Ovary (tissue), 9 donors: ENCODE results near the gene CBX4. TPM values are rescaled to one million over a fixed set of nuclear protein-coding genes. Genes with fewer than 3 reads are reported as not detected.

Experiments
- DNase-seq, 5 donors: peaks; one replicate each; pipeline ENCODE4 v3.0.0-alpha.2; 2019 to 2020
- H3K27ac ChIP-seq, 2 donors: fragments of 200-600 bp; one replicate each; pipeline versions ENCODE4 v1.5.1 to v1.8.0; 2019 to 2022
- H3K27me3 ChIP-seq: fragments of 200-600 bp; one replicate; pipeline ENCODE4 v1.8.0; 2022
- H3K36me3 ChIP-seq: fragments of 200-600 bp; sonication (generic); one replicate; pipeline ENCODE4 v1.5.1; 2019
- H3K4me1 ChIP-seq: one replicate; pipeline ENCODE4 v1.8.1; 2013; ENCODE audit warnings: mild to moderate bottlenecking, moderate library complexity; ENCODE audit not compliant: insufficient read depth
- H3K4me3 ChIP-seq: fragments of 200-600 bp; sonication (generic); one replicate; pipeline ENCODE4 v1.5.1; 2017
- H3K9me3 ChIP-seq, 2 donors: fragments of 200-600 bp in 1 of 2; sonication (generic) in 1 of 2; one replicate each; pipeline versions ENCODE4 v1.5.1 to v1.8.1; 2013 to 2019; ENCODE audit warnings: mild to moderate bottlenecking in 1 of 2, moderate library complexity in 1 of 2
- EP300 ChIP-seq: sonication (generic); formaldehyde crosslinking; IDR thresholded peaks from one replicate; pipeline ENCODE4 v1.6.1; 2017; ENCODE audit warnings: antibody characterized with exemption
- POLR2A ChIP-seq: fragments of 450-650 bp; IDR thresholded peaks from one replicate; pipeline ENCODE4 v1.6.1; 2017; ENCODE audit warnings: antibody characterized with exemption, mild to moderate bottlenecking, moderate library complexity
- WGBS, 3 donors: extraction: QIAGEN DNeasy Blood & Tissue Kit in 1 of 3; methylation state at CpG; one replicate each; pipeline versions ENCODE4 v1.1.5 to v1.1.7; 2013 to 2017; 5-methylcytosine and 5-hydroxymethylcytosine counted together
- intact Hi-C, 4 donors: fragments of 100-400 bp; cut with DNase I; formaldehyde crosslinking; loops; one replicate each; pipeline versions ENCODE4 v1.11.0 to v1.15.1; 2022 to 2023
- polyA plus RNA-seq, 2 donors: library from polyadenylated mRNA; stranded (reverse); fragments of 200-250 nt in 1 of 2; fragments of 350-450 nt in 1 of 2; fragmentation: Illumina TruSeq in 1 of 2; extraction: RNeasy Lipid Tissue Mini Kit (QIAGEN cat#74804) in 1 of 2; gene quantifications; one replicate each; pipeline ENCODE4 v1.2.3, GENCODE V29; 2013 to 2014
- total RNA-seq, 7 donors: library from RNA; depleted of rRNA in 2 of 7; stranded (reverse); fragments of >200 nt in 2 of 7; fragmentation: NEBNext Ultra II Directional in 3 of 7; extraction: Animal tissue kit (Norgen Biotek cat#: 25700) in 3 of 7; gene quantifications; one replicate each; pipeline versions ENCODE4 v1.1.0 to v1.2.4, GENCODE V29; 2016 to 2023
- TF ChIP-seq, protein P1 (sequence below), 3 donors: fragments of 450-650 bp in 2 of 3; fragments of 200-600 bp in 1 of 3; IDR thresholded peaks; one replicate each; pipeline versions ENCODE4 v1.5.1 to v1.8.0; 2016 to 2022; ENCODE audit warnings: antibody characterized with exemption in 3 of 3, mild to moderate bottlenecking in 1 of 3
- donor health status: DM: no; HTN: no; CAD: no; lungs with moderate emphysema.
- donor health status: DM: no; HTN: no; CAD: no.
- donor health status: Bipolar disorder and iron deficiency.
- donor health status: DM: yes; HTN: yes; CAD: no.
- donor health status: DM: no; HTN: no; CAD: no.
- donor health status: DM: yes; HTN: yes; CAD: no.

CBX4 gene
- total and polyA plus RNA-seq, 9 donors: 5.5 to 27.9 (median 16.0) TPM

- H3K4me3 ChIP-seq: no peak overlapping the region
- no peaks in the 10 kb centered on the region for H3K36me3 ChIP-seq
- peaks cover 38% of the 10 kb centered on the region for H3K27me3 ChIP-seq
- no peaks in the 10 kb centered on the region for H3K9me3 ChIP-seq
- no peak overlapping the region for H3K27ac ChIP-seq
- intact Hi-C loops: no loop called here
- TF ChIP-seq EP300 (no peak), POLR2A (no peak)
- TF ChIP-seq, protein P1, sequence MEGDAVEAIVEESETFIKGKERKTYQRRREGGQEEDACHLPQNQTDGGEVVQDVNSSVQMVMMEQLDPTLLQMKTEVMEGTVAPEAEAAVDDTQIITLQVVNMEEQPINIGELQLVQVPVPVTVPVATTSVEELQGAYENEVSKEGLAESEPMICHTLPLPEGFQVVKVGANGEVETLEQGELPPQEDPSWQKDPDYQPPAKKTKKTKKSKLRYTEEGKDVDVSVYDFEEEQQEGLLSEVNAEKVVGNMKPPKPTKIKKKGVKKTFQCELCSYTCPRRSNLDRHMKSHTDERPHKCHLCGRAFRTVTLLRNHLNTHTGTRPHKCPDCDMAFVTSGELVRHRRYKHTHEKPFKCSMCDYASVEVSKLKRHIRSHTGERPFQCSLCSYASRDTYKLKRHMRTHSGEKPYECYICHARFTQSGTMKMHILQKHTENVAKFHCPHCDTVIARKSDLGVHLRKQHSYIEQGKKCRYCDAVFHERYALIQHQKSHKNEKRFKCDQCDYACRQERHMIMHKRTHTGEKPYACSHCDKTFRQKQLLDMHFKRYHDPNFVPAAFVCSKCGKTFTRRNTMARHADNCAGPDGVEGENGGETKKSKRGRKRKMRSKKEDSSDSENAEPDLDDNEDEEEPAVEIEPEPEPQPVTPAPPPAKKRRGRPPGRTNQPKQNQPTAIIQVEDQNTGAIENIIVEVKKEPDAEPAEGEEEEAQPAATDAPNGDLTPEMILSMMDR (IDR thresholded peaks at IDR 0.05): no peak
- peaks cover 14% of the 10 kb centered on the region for H3K4me1 ChIP-seq
- no peak for DNase-seq
- 1 to 3% (median 2%) methylated on average over 44 of the region's 44 CpGs for WGBS, 3 donors
Measured at GRCh38 chr17:79800325-79801155, 38.7 kb downstream of the CBX4 start.

- no peak overlapping the region for H3K4me3 ChIP-seq
- H3K36me3 ChIP-seq: no peaks in the 10 kb centered on the region
- peaks cover 38% of the 10 kb centered on the region for H3K27me3 ChIP-seq
- DNase-seq: no peak
- TF ChIP-seq, protein P1 (IDR thresholded peaks at IDR 0.05): no peak
- no peak for TF ChIP-seq EP300
- TF ChIP-seq POLR2A: no peak
- peaks cover 14% of the 10 kb centered on the region for H3K4me1 ChIP-seq
- intact Hi-C loops: loop anchor here in 2 of 4 donors (2.0 to 10.0 kb wide), 3 partner anchors 13 to 45 kb away; no protein-coding TSS in a partner anchor
- H3K9me3 ChIP-seq: no peaks in the 10 kb centered on the region
- no peak overlapping the region for H3K27ac ChIP-seq
- WGBS, 3 donors: 6 to 8% (median 6%) methylated on average over 31 of the region's 31 CpGs
Measured at GRCh38 chr17:79799538-79800324, 39.5 kb downstream of the CBX4 start.

- Histone ChIP-seq H3K27me3 (peaks cover 36% of the 10 kb centered on the region), H3K4me3 (no peak overlapping the region), H3K4me1 (peaks cover 14% of the 10 kb centered on the region), H3K9me3 (no peaks in the 10 kb centered on the region), H3K27ac (no peak overlapping the region), H3K36me3 (no peaks in the 10 kb centered on the region)
- TF ChIP-seq, protein P1 (IDR thresholded peaks at IDR 0.05): no peak
- TF ChIP-seq POLR2A (no peak), EP300 (no peak)
- intact Hi-C loops: loop anchor here in 2 of 4 donors (2.0 to 10.0 kb wide), 3 partner anchors 14 to 46 kb away; no protein-coding TSS in a partner anchor
- no peak for DNase-seq
- 3 to 4% (median 4%) methylated on average over 23 of the region's 23 CpGs for whole genome bisulfite sequencing, 3 donors
Measured at GRCh38 chr17:79799174-79799537, 40.1 kb downstream of the CBX4 start.

DNA sequence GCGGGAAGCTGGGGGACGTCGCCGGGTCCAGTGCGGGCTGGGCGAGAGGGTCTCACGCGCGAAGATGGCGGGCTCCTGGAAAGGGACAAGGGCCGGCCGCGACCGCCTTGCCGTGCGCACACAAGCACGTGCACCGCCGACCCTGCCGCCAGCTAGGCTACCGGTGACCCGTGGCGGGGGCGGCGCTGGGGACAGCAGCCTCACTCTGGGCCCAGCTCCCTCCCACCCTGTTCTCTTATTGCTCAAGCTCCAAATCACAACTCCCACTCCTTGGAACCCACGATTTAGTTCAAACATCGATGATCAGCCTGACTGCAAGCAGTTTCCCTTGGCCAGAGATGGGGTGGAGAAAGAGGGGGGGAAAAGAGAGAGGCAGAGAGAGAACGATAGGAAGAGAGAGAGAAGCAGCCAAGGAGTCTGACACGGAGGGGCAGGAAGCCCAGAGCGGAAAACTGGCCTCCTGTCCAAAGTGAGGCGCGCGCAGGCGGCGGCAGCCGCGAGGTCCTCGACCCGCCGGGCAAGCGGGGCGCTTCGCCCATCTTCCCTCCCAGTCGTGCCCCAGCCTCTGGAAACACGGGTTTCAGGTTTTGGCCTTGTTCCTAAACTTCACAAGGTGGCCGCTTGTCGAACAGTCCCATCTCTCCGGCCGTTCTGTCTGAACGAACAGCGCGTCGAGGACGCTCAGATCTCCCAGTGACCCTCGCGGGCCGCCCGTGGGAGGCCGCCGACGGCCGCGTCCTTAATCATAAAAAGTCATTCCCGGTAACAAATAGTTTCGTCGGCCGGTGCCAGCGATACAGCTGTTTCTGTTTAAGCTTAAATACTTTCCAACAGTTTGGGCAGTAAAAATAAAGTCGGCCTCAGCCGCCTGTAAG, 40.7 kb downstream of the CBX4 start:
- peak in 1 of 5 donors; percentile 54 for DNase-seq
- H3K27ac ChIP-seq: no peak overlapping the region
- peak overlapping the region; percentile 68 for H3K4me3 ChIP-seq
- peaks cover 30% of the 10 kb centered on the region for H3K27me3 ChIP-seq
- no peaks in the 10 kb centered on the region for H3K36me3 ChIP-seq
- intact Hi-C loops: loop anchor here in 2 of 4 donors (2.0 to 10.0 kb wide), 3 partner anchors 14 to 46 kb away; no protein-coding TSS in a partner anchor
- WGBS, 3 donors: 1 to 2% (median 2%) methylated on average over 59 to 70 of the region's 70 CpGs
- peaks cover 15% of the 10 kb centered on the region for H3K4me1 ChIP-seq
- no peak for TF ChIP-seq POLR2A
- TF ChIP-seq, protein P1 (IDR thresholded peaks at IDR 0.05): no peak
- no peak for TF ChIP-seq EP300
- H3K9me3 ChIP-seq: no peaks in the 10 kb centered on the region
